Psoas muscle (tissue), 8 donors: ENCODE measurements around the gene PSD4. TPM values are rescaled to one million over a fixed set of nuclear protein-coding genes. Genes with fewer than 3 reads are reported as not detected.

Source experiments
- ATAC-seq, 4 donors: fragments of 200-7000 bp; cut with Tn5 transposase; one replicate each; pipeline ENCODE4 v1.9.1; 2020; ENCODE audit warnings: moderate library complexity in 3 of 4, mild to moderate bottlenecking in 2 of 4
- DNase-seq, 2 donors: peaks; one replicate each; pipeline ENCODE4 v3.0.0-alpha.2; 2020
- H3K27ac ChIP-seq: fragments of 200-600 bp; one replicate; pipeline ENCODE4 v1.8.0; 2022
- H3K27me3 ChIP-seq, 3 donors: fragments of 200-600 bp in 1 of 3; one replicate each; pipeline versions ENCODE4 v1.6.1 to v1.8.0; 2013 to 2022; ENCODE audit warnings: low read length in 2 of 3, mild to moderate bottlenecking in 2 of 3, moderate library complexity in 1 of 3; ENCODE audit not compliant: insufficient read depth in 3 of 3
- H3K36me3 ChIP-seq, 2 donors: fragments of 200-600 bp in 1 of 2; one replicate each; pipeline versions ENCODE4 v1.6.1 to v1.8.0; 2013 to 2022; ENCODE audit warnings: low read depth in 1 of 2, mild to moderate bottlenecking in 1 of 2, moderate library complexity in 1 of 2; ENCODE audit not compliant: insufficient read depth in 1 of 2
- H3K4me1 ChIP-seq: fragments of 200-600 bp; one replicate; pipeline ENCODE4 v1.8.0; 2022
- H3K4me3 ChIP-seq: fragments of 200-600 bp; one replicate; pipeline ENCODE4 v1.8.0; 2022; ENCODE audit warnings: mild to moderate bottlenecking
- H3K9me3 ChIP-seq: fragments of 200-600 bp; one replicate; pipeline ENCODE4 v1.8.0; 2022
- WGBS, 3 donors: extraction: QIAGEN DNeasy Blood & Tissue Kit; methylation state at CpG; one replicate each; pipeline versions ENCODE4 v1.1.6 to v1.1.7; 2013; 5-methylcytosine and 5-hydroxymethylcytosine counted together
- intact Hi-C, 2 donors: fragments of 100-400 bp; cut with DNase I; formaldehyde crosslinking; loops; one replicate each; pipeline versions ENCODE4 v1.11.0 to v1.14.2; 2022
- polyA plus RNA-seq, 3 donors: library from polyadenylated mRNA; stranded (reverse); fragments of 200-250 nt; gene quantifications; one replicate each; pipeline ENCODE4 v1.2.3, GENCODE V29; 2013
- total RNA-seq, 4 donors: library from RNA; stranded (reverse); fragmentation: NEBNext Ultra II Directional in 2 of 4; extraction: Animal tissue kit (Norgen Biotek cat#: 25700) in 2 of 4; gene quantifications; one replicate each; pipeline versions ENCODE4 v1.2.1 to v1.2.4, GENCODE V29; 2021 to 2023
- TF ChIP-seq, protein P1 (sequence below): fragments of 200-600 bp; IDR thresholded peaks from one replicate; pipeline ENCODE4 v1.8.0; 2022; ENCODE audit warnings: antibody characterized with exemption
- donor health status: healthy with polysubstance abuse.
- donor health status: DM: no; HTN: no; CAD: no; lungs with moderate emphysema.
- donor health status: Bipolar disorder and iron deficiency.
- donor health status: healthy.
- donor health status: DM: yes; HTN: yes; CAD: no.
- donor health status: DM: no; HTN: no; CAD: no.
- donor health status: DM: no; HTN: no; CAD: no.
- donor health status: DM: yes; HTN: yes; CAD: no.

PSD4 gene
- total and polyA plus RNA-seq, 7 donors, result 0.35 to 1.7 (median 0.87) TPM

- Histone ChIP-seq H3K27ac (no peak overlapping the region), H3K36me3 (no peaks in the 10 kb centered on the region), H3K27me3 (peaks cover 0 to 3% (median 0%) of the 10 kb centered on the region in 3 donors), H3K9me3 (no peaks in the 10 kb centered on the region), H3K4me3 (no peak overlapping the region), H3K4me1 (no peaks in the 10 kb centered on the region)
- WGBS, 3 donors, result 92 to 99% (median 93%) methylated on average over 4 of the region's 4 CpGs
- TF ChIP-seq, protein P1, sequence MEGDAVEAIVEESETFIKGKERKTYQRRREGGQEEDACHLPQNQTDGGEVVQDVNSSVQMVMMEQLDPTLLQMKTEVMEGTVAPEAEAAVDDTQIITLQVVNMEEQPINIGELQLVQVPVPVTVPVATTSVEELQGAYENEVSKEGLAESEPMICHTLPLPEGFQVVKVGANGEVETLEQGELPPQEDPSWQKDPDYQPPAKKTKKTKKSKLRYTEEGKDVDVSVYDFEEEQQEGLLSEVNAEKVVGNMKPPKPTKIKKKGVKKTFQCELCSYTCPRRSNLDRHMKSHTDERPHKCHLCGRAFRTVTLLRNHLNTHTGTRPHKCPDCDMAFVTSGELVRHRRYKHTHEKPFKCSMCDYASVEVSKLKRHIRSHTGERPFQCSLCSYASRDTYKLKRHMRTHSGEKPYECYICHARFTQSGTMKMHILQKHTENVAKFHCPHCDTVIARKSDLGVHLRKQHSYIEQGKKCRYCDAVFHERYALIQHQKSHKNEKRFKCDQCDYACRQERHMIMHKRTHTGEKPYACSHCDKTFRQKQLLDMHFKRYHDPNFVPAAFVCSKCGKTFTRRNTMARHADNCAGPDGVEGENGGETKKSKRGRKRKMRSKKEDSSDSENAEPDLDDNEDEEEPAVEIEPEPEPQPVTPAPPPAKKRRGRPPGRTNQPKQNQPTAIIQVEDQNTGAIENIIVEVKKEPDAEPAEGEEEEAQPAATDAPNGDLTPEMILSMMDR, result no peak
- ATAC-seq (no peak), DNase-seq (no peak)
- intact Hi-C loops, result loop anchor here (5.0 kb wide), 2 partner anchors 47 to 172 kb away; no protein-coding TSS in a partner anchor
These were observed 26.5 kb downstream of the PSD4 start for GRCh38 chr2:113200236-113200635.

DNA sequence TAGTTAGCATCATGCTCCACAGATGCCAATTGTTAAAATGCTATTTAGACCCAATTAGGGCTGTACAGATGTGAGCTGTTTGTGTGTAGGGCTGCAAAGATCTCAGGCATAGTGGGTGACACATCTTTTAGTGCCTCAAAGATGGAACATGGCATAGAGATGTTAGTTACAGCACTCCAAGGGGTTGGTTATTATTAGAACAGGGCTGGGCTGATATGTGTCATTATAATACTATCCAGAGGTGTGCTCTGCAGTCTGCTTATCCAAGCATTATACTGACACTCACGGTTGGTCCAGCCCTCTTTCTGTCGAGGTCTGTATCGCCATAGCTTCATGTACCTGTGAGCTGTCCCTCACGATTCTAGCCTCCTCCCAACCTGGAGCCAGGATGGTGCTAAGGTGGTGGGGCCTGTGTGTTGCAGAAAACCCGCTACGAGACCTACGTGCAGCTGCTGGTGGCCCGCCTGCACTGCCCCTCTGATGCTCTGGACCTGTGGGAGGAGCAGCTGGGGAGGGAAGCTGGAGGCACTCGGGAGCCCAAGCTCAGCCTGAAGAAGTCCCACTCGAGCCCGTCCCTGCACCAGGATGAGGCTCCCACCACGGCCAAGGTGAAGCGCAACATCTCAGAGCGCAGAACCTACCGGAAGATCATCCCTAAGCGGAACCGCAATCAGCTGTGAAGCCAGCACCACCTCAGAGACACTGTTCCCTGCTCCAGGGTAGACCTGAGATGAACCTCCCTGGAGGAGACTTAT, 27.1 kb downstream of the PSD4 start:
- intact Hi-C loops, result loop anchor here (5.0 kb wide), 2 partner anchors 46 to 171 kb away; no protein-coding TSS in a partner anchor
- Histone ChIP-seq H3K4me3 (no peak overlapping the region), H3K27me3 (peaks cover 0 to 3% (median 0%) of the 10 kb centered on the region in 3 donors), H3K4me1 (no peaks in the 10 kb centered on the region), H3K36me3 (no peaks in the 10 kb centered on the region), H3K27ac (no peak overlapping the region), H3K9me3 (no peaks in the 10 kb centered on the region)
- DNase-seq (no peak), ATAC-seq (no peak)
- TF ChIP-seq, protein P1, result no peak
- 90 to 91% (median 91%) methylated on average over 17 of the region's 17 CpGs for WGBS, 3 donors

- no peak overlapping the region for H3K27ac ChIP-seq
- TF ChIP-seq, protein P1, result no peak
- DNase-seq (no peak), ATAC-seq (no peak)
- no peaks in the 10 kb centered on the region for H3K9me3 ChIP-seq
- no peaks in the 10 kb centered on the region for H3K36me3 ChIP-seq
- H3K4me3 ChIP-seq, result no peak overlapping the region
- 85 to 88% (median 86%) methylated on average over 8 of the region's 8 CpGs for WGBS, 3 donors
- H3K4me1 ChIP-seq, result no peaks in the 10 kb centered on the region
- intact Hi-C loops, result loop anchor here (5.0 kb wide), 2 partner anchors 46 to 171 kb away; no protein-coding TSS in a partner anchor
- peaks cover 0 to 3% (median 0%) of the 10 kb centered on the region in 3 donors for H3K27me3 ChIP-seq
These were observed 27.9 kb downstream of the PSD4 start for GRCh38 chr2:113201496-113202304.

DNA sequence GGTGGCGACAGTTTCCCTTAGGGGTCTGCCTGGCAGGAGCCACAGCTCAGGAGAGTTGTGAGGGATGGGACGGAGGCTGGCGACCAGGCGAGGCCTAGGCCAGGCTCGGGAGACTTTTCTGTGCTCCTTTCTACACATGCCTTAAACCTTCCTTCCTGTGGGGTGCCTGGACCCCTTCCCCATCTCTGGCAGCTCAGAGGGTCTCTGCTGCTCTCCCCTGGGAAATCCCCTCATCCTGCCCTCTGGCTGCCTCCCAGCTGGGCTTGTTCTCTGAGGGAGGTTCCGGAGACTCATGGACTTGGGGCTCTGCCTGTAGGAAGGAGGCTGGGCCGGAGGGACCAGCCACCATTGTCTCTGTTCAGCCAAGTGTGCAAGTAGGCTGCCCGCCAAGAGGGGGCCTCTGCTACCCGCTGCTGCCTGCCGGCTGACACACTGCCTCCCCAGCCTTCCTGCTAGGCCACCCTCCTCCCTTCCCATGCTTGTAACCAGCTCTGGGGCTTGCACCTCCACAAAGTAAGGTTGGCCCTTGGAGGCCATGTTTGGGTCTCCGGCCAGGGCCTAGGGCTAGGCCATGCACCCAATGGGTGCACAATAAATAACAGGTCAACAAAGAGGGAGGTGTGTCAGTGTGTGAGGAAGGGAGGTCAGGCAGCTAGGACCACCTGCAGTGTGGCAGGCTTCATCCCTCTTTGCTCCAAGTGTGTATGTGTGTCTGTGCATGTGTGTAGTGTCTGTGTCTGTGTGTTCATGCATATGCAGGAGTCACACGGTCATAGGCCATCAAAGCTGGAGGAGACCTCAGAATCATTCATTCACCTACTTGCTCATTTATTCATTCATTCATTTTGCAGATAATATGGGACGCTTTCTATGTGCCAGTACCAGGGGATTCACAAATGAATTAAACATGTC, 28.8 kb downstream of the PSD4 start:
- Histone ChIP-seq H3K27me3 (peaks cover 0 to 3% (median 0%) of the 10 kb centered on the region in 3 donors), H3K27ac (no peak overlapping the region), H3K4me3 (no peak overlapping the region), H3K4me1 (no peaks in the 10 kb centered on the region), H3K36me3 (no peaks in the 10 kb centered on the region), H3K9me3 (no peaks in the 10 kb centered on the region)
- intact Hi-C loops, result loop anchor here (5.0 kb wide), 2 partner anchors 45 to 170 kb away; no protein-coding TSS in a partner anchor
- WGBS, 3 donors, result 73 to 76% (median 76%) methylated on average over 13 of the region's 13 CpGs
- ATAC-seq, result no peak
- DNase-seq, result no peak
- TF ChIP-seq, protein P1, result no peak
